GM03348 (cell line): ENCODE data around the gene LIMA1.

Source experiments
- DNase-seq: peaks from one replicate; pipeline ENCODE4 v3.0.0; 2012; ENCODE audit warnings: low spot score

The LIMA1 gene

GRCh38 chr12:50217202-50217601 lies 66.1 kb downstream of the LIMA1 start:
- no peak for DNase-seq

GRCh38 chr12:50215033-50215432 lies 68.3 kb downstream of the LIMA1 start:
- DNase-seq: no peak

- no peak for DNase-seq
These were observed 69.3 kb downstream of the LIMA1 start for GRCh38 chr12:50214018-50214417.

GRCh38 chr12:50213439-50213838 lies 69.9 kb downstream of the LIMA1 start:
- DNase-seq: no peak

- DNase-seq: no peak
These were observed 71.3 kb downstream of the LIMA1 start for GRCh38 chr12:50212071-50212467.

- DNase-seq: peak; percentile 52
These were observed 71.8 kb downstream of the LIMA1 start for GRCh38 chr12:50211392-50212070.

- DNase-seq: no peak
These were observed 75.9 kb downstream of the LIMA1 start for GRCh38 chr12:50207424-50207823.

- DNase-seq: no peak
These were observed 77.7 kb downstream of the LIMA1 start for GRCh38 chr12:50205648-50206047.

- DNase-seq: no peak
These were observed 79.6 kb downstream of the LIMA1 start for GRCh38 chr12:50203691-50204090.

GRCh38 chr12:50201987-50202521 lies 81.3 kb downstream of the LIMA1 start:
- peak; percentile 60 for DNase-seq

GRCh38 chr12:50200552-50201273 lies 82.6 kb downstream of the LIMA1 start:
- peak; percentile 41 for DNase-seq

GRCh38 chr12:50198829-50199228 lies 84.5 kb downstream of the LIMA1 start:
- DNase-seq: no peak

- no peak for DNase-seq
These were observed 86.0 kb downstream of the LIMA1 start for GRCh38 chr12:50197297-50197727.

GRCh38 chr12:50196537-50196936 lies 86.8 kb downstream of the LIMA1 start:
- DNase-seq: no peak

- DNase-seq: no peak
These were observed 87.5 kb downstream of the LIMA1 start for GRCh38 chr12:50195832-50196231.

- peak; percentile 43 for DNase-seq
These were observed 90.4 kb downstream of the LIMA1 start for GRCh38 chr12:50192908-50193307.

- DNase-seq: no peak
These were observed 91.1 kb downstream of the LIMA1 start for GRCh38 chr12:50192236-50192635.

GRCh38 chr12:50190859-50191258 lies 92.5 kb downstream of the LIMA1 start:
- no peak for DNase-seq

GRCh38 chr12:50188875-50189575 lies 94.3 kb downstream of the LIMA1 start:
- DNase-seq: no peak

GRCh38 chr12:50188241-50188781 lies 95.0 kb downstream of the LIMA1 start:
- DNase-seq: peak; percentile 37

GRCh38 chr12:50187084-50187900 lies 96.0 kb downstream of the LIMA1 start:
- peak; percentile 54 for DNase-seq

GRCh38 chr12:50186681-50187080 lies 96.6 kb downstream of the LIMA1 start:
- DNase-seq: peak; percentile 37
